GM21528 (cell line): Measurements from ENCODE around the gene NEURL1.
"Not testable (repeated sequence)": the region's sequence is repeated elsewhere in the genome, so short reads cannot be mapped to it uniquely, and the experiment has no call there.

Experiments used
- ATAC-seq: cut with Tn5 transposase; IDR thresholded peaks from one replicate; pipeline ENCODE4 v1.9.1; 2021; ENCODE audit warnings: mild to moderate bottlenecking, moderate library complexity; ENCODE audit not compliant: unreplicated experiment, low FRiP score

The NEURL1 gene

GRCh38 chr10:103512591-103513379, 19.3 kb downstream of the NEURL1 start:
- no peak for ATAC-seq

GRCh38 chr10:103513380-103514060, 20.0 kb downstream of the NEURL1 start:
- ATAC-seq, result no peak

- no peak for ATAC-seq
Measured at GRCh38 chr10:103514244-103514643, 20.7 kb downstream of the NEURL1 start.

- ATAC-seq, result no peak
Measured at GRCh38 chr10:103517234-103518085, 24.0 kb downstream of the NEURL1 start.

GRCh38 chr10:103519798-103520197, 26.3 kb downstream of the NEURL1 start:
- no peak for ATAC-seq

GRCh38 chr10:103522006-103522405, 28.5 kb downstream of the NEURL1 start:
- ATAC-seq, result not testable (repeated sequence)

- no peak for ATAC-seq
Measured at GRCh38 chr10:103523683-103524082, 30.2 kb downstream of the NEURL1 start.

GRCh38 chr10:103525901-103526300, 32.4 kb downstream of the NEURL1 start:
- ATAC-seq, result no peak

GRCh38 chr10:103527476-103527875, 34.0 kb downstream of the NEURL1 start:
- ATAC-seq, result not testable (repeated sequence)

- ATAC-seq, result no peak
Measured at GRCh38 chr10:103528549-103528948, 35.0 kb downstream of the NEURL1 start.

GRCh38 chr10:103529539-103529938, 36.0 kb downstream of the NEURL1 start:
- no peak for ATAC-seq

- ATAC-seq, result no peak
Measured at GRCh38 chr10:103533827-103534226, 40.3 kb downstream of the NEURL1 start.

GRCh38 chr10:103534621-103535498, 41.4 kb downstream of the NEURL1 start:
- no peak for ATAC-seq

- no peak for ATAC-seq
Measured at GRCh38 chr10:103535595-103535994, 42.1 kb downstream of the NEURL1 start.

GRCh38 chr10:103539751-103540150, 46.2 kb downstream of the NEURL1 start:
- no peak for ATAC-seq

GRCh38 chr10:103540722-103541121, 47.2 kb downstream of the NEURL1 start:
- ATAC-seq, result no peak

- ATAC-seq, result no peak
Measured at GRCh38 chr10:103541616-103542015, 48.1 kb downstream of the NEURL1 start.

- no peak for ATAC-seq
Measured at GRCh38 chr10:103542764-103543616, 49.5 kb downstream of the NEURL1 start.
